Psoas muscle (tissue), 8 donors: Measurements from ENCODE around the gene NEK6. TPM values are rescaled to one million over a fixed set of nuclear protein-coding genes. Genes with fewer than 3 reads are reported as not detected.
"Not testable (repeated sequence)": the region's sequence is repeated elsewhere in the genome, so short reads cannot be mapped to it uniquely, and the experiment has no call there.

Experiments
- ATAC-seq, 4 donors: fragments of 200-7000 bp; cut with Tn5 transposase; one replicate each; pipeline ENCODE4 v1.9.1; 2020; ENCODE audit warnings: moderate library complexity in 3 of 4, mild to moderate bottlenecking in 2 of 4
- DNase-seq, 2 donors: peaks; one replicate each; pipeline ENCODE4 v3.0.0-alpha.2; 2020
- H3K27ac ChIP-seq: fragments of 200-600 bp; one replicate; pipeline ENCODE4 v1.8.0; 2022
- H3K27me3 ChIP-seq, 3 donors: fragments of 200-600 bp in 1 of 3; one replicate each; pipeline versions ENCODE4 v1.6.1 to v1.8.0; 2013 to 2022; ENCODE audit warnings: low read length in 2 of 3, mild to moderate bottlenecking in 2 of 3, moderate library complexity in 1 of 3; ENCODE audit not compliant: insufficient read depth in 3 of 3
- H3K36me3 ChIP-seq, 2 donors: fragments of 200-600 bp in 1 of 2; one replicate each; pipeline versions ENCODE4 v1.6.1 to v1.8.0; 2013 to 2022; ENCODE audit warnings: low read depth in 1 of 2, mild to moderate bottlenecking in 1 of 2, moderate library complexity in 1 of 2; ENCODE audit not compliant: insufficient read depth in 1 of 2
- H3K4me1 ChIP-seq: fragments of 200-600 bp; one replicate; pipeline ENCODE4 v1.8.0; 2022
- H3K4me3 ChIP-seq: fragments of 200-600 bp; one replicate; pipeline ENCODE4 v1.8.0; 2022; ENCODE audit warnings: mild to moderate bottlenecking
- H3K9me3 ChIP-seq: fragments of 200-600 bp; one replicate; pipeline ENCODE4 v1.8.0; 2022
- CTCF ChIP-seq: fragments of 200-600 bp; IDR thresholded peaks from one replicate; pipeline ENCODE4 v1.8.0; 2022; ENCODE audit warnings: antibody characterized with exemption
- WGBS, 3 donors: extraction: QIAGEN DNeasy Blood & Tissue Kit; methylation state at CpG; one replicate each; pipeline versions ENCODE4 v1.1.6 to v1.1.7; 2013; 5-methylcytosine and 5-hydroxymethylcytosine counted together
- intact Hi-C, 2 donors: fragments of 100-400 bp; cut with DNase I; formaldehyde crosslinking; loops; one replicate each; pipeline versions ENCODE4 v1.11.0 to v1.14.2; 2022
- polyA plus RNA-seq, 3 donors: library from polyadenylated mRNA; stranded (reverse); fragments of 200-250 nt; gene quantifications; one replicate each; pipeline ENCODE4 v1.2.3, GENCODE V29; 2013
- total RNA-seq, 4 donors: library from RNA; stranded (reverse); fragmentation: NEBNext Ultra II Directional in 2 of 4; extraction: Animal tissue kit (Norgen Biotek cat#: 25700) in 2 of 4; gene quantifications; one replicate each; pipeline versions ENCODE4 v1.2.1 to v1.2.4, GENCODE V29; 2021 to 2023
- donor health status: healthy with polysubstance abuse.
- donor health status: DM: no; HTN: no; CAD: no; lungs with moderate emphysema.
- donor health status: Bipolar disorder and iron deficiency.
- donor health status: healthy.
- donor health status: DM: yes; HTN: yes; CAD: no.
- donor health status: DM: no; HTN: no; CAD: no.
- donor health status: DM: no; HTN: no; CAD: no.
- donor health status: DM: yes; HTN: yes; CAD: no.

NEK6 gene
- total and polyA plus RNA-seq, 7 donors: 2.0 to 16.0 (median 5.3) TPM

- H3K36me3 ChIP-seq: no peaks in the 10 kb centered on the region
- ATAC-seq: no peak
- H3K4me3 ChIP-seq: no peak overlapping the region
- no peaks in the 10 kb centered on the region for H3K9me3 ChIP-seq
- no peaks in the 10 kb centered on the region for H3K27me3 ChIP-seq
- WGBS, 3 donors: 62 to 72% (median 71%) methylated on average over 3 of the region's 3 CpGs
- intact Hi-C loops: no loop called here
- H3K4me1 ChIP-seq: peaks cover 7% of the 10 kb centered on the region
- peak in 1 of 2 donors; percentile 31 for DNase-seq
- no peak overlapping the region for H3K27ac ChIP-seq
- no peak for TF ChIP-seq CTCF
Measured at GRCh38 chr9:124248066-124248465, 9.7 kb upstream of the NEK6 start.

DNA sequence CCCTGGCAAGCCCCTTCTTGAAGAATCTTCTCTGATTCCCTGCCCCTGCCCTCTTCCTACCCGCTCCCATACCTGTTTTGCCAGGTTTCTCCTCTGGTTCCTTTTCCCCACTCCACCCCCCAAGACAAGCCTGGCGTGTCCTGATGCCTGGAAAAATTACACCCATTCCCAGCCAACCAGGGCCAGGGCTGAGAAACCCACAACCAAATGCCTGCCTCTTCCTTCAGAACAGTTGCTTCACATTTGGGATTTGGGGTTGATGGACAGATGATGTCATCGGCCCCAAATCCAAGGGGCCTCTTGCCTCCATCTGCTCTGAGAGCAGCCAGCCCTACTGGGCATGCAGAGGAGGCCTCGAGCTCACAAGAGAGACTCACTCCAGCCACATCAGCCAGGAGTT lies 8.8 kb upstream of the NEK6 start:
- WGBS, 3 donors: 45 to 59% (median 52%) methylated on average over 4 of the region's 4 CpGs
- H3K27me3 ChIP-seq: no peaks in the 10 kb centered on the region
- intact Hi-C loops: no loop called here
- no peaks in the 10 kb centered on the region for H3K36me3 ChIP-seq
- DNase-seq: peak in 1 of 2 donors; percentile 33
- H3K4me1 ChIP-seq: no peaks in the 10 kb centered on the region
- no peak overlapping the region for H3K4me3 ChIP-seq
- no peak for TF ChIP-seq CTCF
- no peak for ATAC-seq
- no peak overlapping the region for H3K27ac ChIP-seq
- H3K9me3 ChIP-seq: no peaks in the 10 kb centered on the region

DNA sequence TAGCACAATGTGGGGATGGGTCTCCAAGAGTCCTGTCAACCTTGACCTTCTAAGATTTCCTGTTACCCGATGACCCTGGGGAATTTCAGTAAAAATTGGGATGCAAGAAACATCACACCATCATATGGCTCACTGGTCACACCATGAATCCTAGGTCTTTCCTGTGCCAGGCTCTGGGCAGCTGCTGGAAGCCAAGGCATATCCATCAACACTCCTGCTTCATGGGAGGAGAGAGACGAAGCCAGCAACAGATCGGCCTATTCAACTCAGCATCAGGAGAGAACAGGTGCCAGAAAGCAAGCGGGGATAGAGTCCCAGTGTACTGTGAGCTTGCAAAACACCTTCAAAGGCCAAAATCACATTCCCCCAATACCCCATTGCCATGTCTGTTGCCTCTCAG lies 6.5 kb upstream of the NEK6 start:
- H3K27me3 ChIP-seq: no peaks in the 10 kb centered on the region
- DNase-seq: peak in 1 of 2 donors; percentile 2
- 24 to 48% (median 24%) methylated on average over 4 of the region's 4 CpGs for WGBS, 3 donors
- TF ChIP-seq CTCF: no peak
- ATAC-seq: no peak
- no peaks in the 10 kb centered on the region for H3K36me3 ChIP-seq
- intact Hi-C loops: no loop called here
- no peaks in the 10 kb centered on the region for H3K4me1 ChIP-seq
- no peak overlapping the region for H3K27ac ChIP-seq
- H3K9me3 ChIP-seq: no peaks in the 10 kb centered on the region
- H3K4me3 ChIP-seq: no peak overlapping the region

- no peaks in the 10 kb centered on the region for H3K27me3 ChIP-seq
- H3K4me1 ChIP-seq: no peaks in the 10 kb centered on the region
- H3K27ac ChIP-seq: no peak overlapping the region
- no peak overlapping the region for H3K4me3 ChIP-seq
- ATAC-seq: no peak
- TF ChIP-seq CTCF: no peak
- intact Hi-C loops: no loop called here
- peak in 1 of 2 donors; percentile 29 for DNase-seq
- H3K9me3 ChIP-seq: no peaks in the 10 kb centered on the region
- H3K36me3 ChIP-seq: no peaks in the 10 kb centered on the region
- WGBS, 3 donors: 56 to 64% (median 63%) methylated on average over 16 of the region's 16 CpGs
Measured at GRCh38 chr9:124251605-124252378, 6.0 kb upstream of the NEK6 start.

- H3K27me3 ChIP-seq, H3K36me3 ChIP-seq, H3K4me3 ChIP-seq, H3K9me3 ChIP-seq, intact Hi-C loops, ATAC-seq, H3K4me1 ChIP-seq, H3K27ac ChIP-seq: not testable (repeated sequence)
- peak in 1 of 2 donors; percentile 4 for DNase-seq
- 92 to 95% (median 92%) methylated on average over 8 of the region's 8 CpGs for WGBS, 3 donors
Measured at GRCh38 chr9:124252878-124253277, 4.9 kb upstream of the NEK6 start.
